H1 (cell line): ENCODE results near the gene MRTFB. TPM values are rescaled to one million over a fixed set of nuclear protein-coding genes. Genes with fewer than 3 reads are reported as not detected.

Experiments used
- CTCF ChIA-PET: fragments of 300-600 bp; sonication (Branson Sonifier 250); formaldehyde crosslinking; loops from one replicate; lab custom pipeline; 2021; ENCODE audit not compliant: partially characterized antibody; lab: Charles Lee
- POLR2A ChIA-PET: fragments of 300-600 bp; sonication (Branson Sonifier 250); formaldehyde crosslinking; loops from one replicate; lab custom pipeline; 2021; ENCODE audit warnings: inconsistent platforms; ENCODE audit not compliant: partially characterized antibody; lab: Charles Lee
- DNase-seq, 2 experiments: peaks; one replicate each; pipeline versions ENCODE4 v3.0.0 to v3.0.0-alpha.2; 2010 to 2022; ENCODE audit warnings: low spot score in 2 of 2, low read depth in 1 of 2, mixed read lengths in 1 of 2
- FAIRE-seq: peaks from 2 replicates; lab custom pipeline; 2011; peaks lifted over from hg19 to GRCh38; lab: Jason Lieb, UNC
- H2AFZ ChIP-seq: 2 replicates; pipeline ENCODE4 v1.8.1; 2012; ENCODE audit warnings: low read length, inconsistent platforms
- H2AK5ac ChIP-seq: 2 replicates; pipeline ENCODE4 v1.6.1; 2013; ENCODE audit warnings: low read depth, low read length
- H2BK120ac ChIP-seq: replicated peaks from 2 replicates; pipeline ENCODE3; 2013; ENCODE audit warnings: low read depth, low read length, inconsistent platforms
- H2BK12ac ChIP-seq: 2 replicates; pipeline ENCODE4 v1.6.1; 2013; ENCODE audit warnings: low read depth, low read length
- H2BK15ac ChIP-seq: 2 replicates; pipeline ENCODE4 v1.6.1; 2013; ENCODE audit warnings: low read length
- H2BK20ac ChIP-seq: 2 replicates; pipeline ENCODE4 v1.6.1; 2013; ENCODE audit warnings: low read length
- H2BK5ac ChIP-seq: 2 replicates; pipeline ENCODE4 v1.6.1; 2013; ENCODE audit warnings: low read depth, low read length
- H3K14ac ChIP-seq: 2 replicates; pipeline ENCODE4 v1.6.1; 2013; ENCODE audit warnings: inconsistent platforms; ENCODE audit not compliant: insufficient read length
- H3K18ac ChIP-seq: 2 replicates; pipeline ENCODE4 v1.6.1; 2013; ENCODE audit warnings: low read length; ENCODE audit errors: extremely low read depth
- H3K23ac ChIP-seq: 2 replicates; pipeline ENCODE4 v1.6.1; 2013; ENCODE audit warnings: inconsistent platforms; ENCODE audit not compliant: insufficient read length
- H3K23me2 ChIP-seq: 2 replicates; pipeline ENCODE4 v1.6.1; 2013; ENCODE audit warnings: low read depth, low read length
- H3K27ac ChIP-seq: 2 replicates; pipeline ENCODE4 v1.6.1; 2011; ENCODE audit warnings: low read depth, low read length, inconsistent platforms
- H3K27me3 ChIP-seq, 4 experiments: replicated peaks in 1 of 4; 1 replicate in 1 of 4; 2 replicates in 3 of 4; pipeline versions ENCODE4 v1.6.1 to v1.8.1; 2011 to 2013; ENCODE audit warnings: low read length in 3 of 4, mild to moderate bottlenecking in 3 of 4, inconsistent platforms in 2 of 4, mixed read lengths in 2 of 4, moderate library complexity in 1 of 4; ENCODE audit not compliant: control insufficient read depth in 3 of 4, insufficient read depth in 3 of 4; ENCODE audit errors: extremely low read depth in 1 of 4
- H3K36me3 ChIP-seq, 4 experiments: 2 replicates each; pipeline versions ENCODE4 v1.6.1 to v1.8.1; 2011 to 2013; ENCODE audit warnings: mild to moderate bottlenecking in 4 of 4, low read length in 3 of 4, moderate library complexity in 2 of 4, control low read depth in 1 of 4, inconsistent platforms in 1 of 4; ENCODE audit not compliant: insufficient read depth in 4 of 4, control insufficient read depth in 2 of 4
- H3K4ac ChIP-seq: replicated peaks from 2 replicates; pipeline ENCODE3; 2013; ENCODE audit warnings: low read length, low read depth, mixed read lengths, inconsistent platforms; ENCODE audit not compliant: insufficient read length
- H3K4me1 ChIP-seq, 4 experiments: replicated peaks in 1 of 4; 1 replicate in 1 of 4; 2 replicates in 3 of 4; pipeline versions ENCODE4 v1.6.1 to v1.8.1; 2011 to 2013; ENCODE audit warnings: low read length in 3 of 4, inconsistent platforms in 2 of 4, mixed read lengths in 1 of 4; ENCODE audit not compliant: insufficient read depth in 4 of 4, control insufficient read depth in 3 of 4
- H3K4me2 ChIP-seq, 2 experiments: 2 replicates each; pipeline versions ENCODE4 v1.6.1 to v1.8.1; 2011 to 2013; ENCODE audit warnings: low read depth in 2 of 2, low read length in 2 of 2, control low read depth in 1 of 2, inconsistent platforms in 1 of 2, mild to moderate bottlenecking in 1 of 2; ENCODE audit not compliant: insufficient read depth in 1 of 2
- H3K4me3 ChIP-seq, 4 experiments: fragments of 200-600, 300-600 bp in 1 of 4; sonication (generic), shearing (Covaris generic), sonication (Bioruptor Twin) in 1 of 4; 2 replicates each; pipeline versions ENCODE4 v1.5.1 to v1.8.1; 2011 to 2016; ENCODE audit warnings: low read length in 4 of 4, low read depth in 3 of 4, control low read depth in 2 of 4, inconsistent platforms in 2 of 4, mild to moderate bottlenecking in 2 of 4, mixed read lengths in 1 of 4, moderate library complexity in 1 of 4; ENCODE audit not compliant: insufficient read depth in 2 of 4; ENCODE audit errors: extremely low read depth in 1 of 4
- H3K56ac ChIP-seq: replicated peaks from 2 replicates; pipeline ENCODE3; 2013; ENCODE audit warnings: low read depth, mild to moderate bottlenecking, mixed read lengths, low read length, inconsistent platforms; ENCODE audit not compliant: insufficient read length
- H3K79me1 ChIP-seq: 2 replicates; pipeline ENCODE4 v1.6.1; 2013; ENCODE audit warnings: low read depth, low read length, control low read depth
- H3K79me2 ChIP-seq, 2 experiments: 2 replicates each; pipeline versions ENCODE4 v1.6.1 to v1.8.1; 2012 to 2013; ENCODE audit warnings: low read length in 2 of 2, mild to moderate bottlenecking in 2 of 2, inconsistent platforms in 1 of 2; ENCODE audit not compliant: insufficient read depth in 2 of 2, control insufficient read depth in 1 of 2
- H3K9ac ChIP-seq, 4 experiments: replicated peaks in 1 of 4; 1 replicate in 1 of 4; 2 replicates in 3 of 4; pipeline versions ENCODE4 v1.6.1 to v1.8.1; 2011 to 2013; ENCODE audit warnings: low read depth in 3 of 4, low read length in 3 of 4, control low read depth in 2 of 4, mild to moderate bottlenecking in 2 of 4, moderate library complexity in 2 of 4, inconsistent platforms in 1 of 4; ENCODE audit errors: extremely low read depth in 1 of 4
- H3K9me3 ChIP-seq, 2 experiments: 2 replicates each; pipeline versions ENCODE4 v1.6.1 to v1.8.1; 2012 to 2013; ENCODE audit warnings: mild to moderate bottlenecking in 2 of 2, moderate library complexity in 2 of 2, control low read depth in 1 of 2, inconsistent platforms in 1 of 2, low read depth in 1 of 2, low read length in 1 of 2, mixed read lengths in 1 of 2; ENCODE audit not compliant: insufficient read depth in 2 of 2
- H4K20me1 ChIP-seq, 2 experiments: replicated peaks in 1 of 2; 2 replicates each; pipeline versions ENCODE3 to v1.8.1; 2011 to 2013; ENCODE audit warnings: inconsistent platforms in 2 of 2, low read length in 2 of 2, mild to moderate bottlenecking in 1 of 2; ENCODE audit not compliant: insufficient read depth in 2 of 2, control insufficient read depth in 1 of 2
- H4K5ac ChIP-seq: 2 replicates; pipeline ENCODE4 v1.6.1; 2013; ENCODE audit warnings: low read length, low read depth, mixed read lengths, inconsistent platforms; ENCODE audit not compliant: insufficient read length
- H4K8ac ChIP-seq: 2 replicates; pipeline ENCODE4 v1.8.0; 2013; ENCODE audit warnings: mild to moderate bottlenecking, moderate library complexity, low read length, inconsistent platforms; ENCODE audit not compliant: insufficient read depth; ENCODE audit errors: extremely low read depth
- H4K91ac ChIP-seq: replicated peaks from 2 replicates; pipeline ENCODE3; 2013; ENCODE audit warnings: low read length, mixed read lengths, inconsistent platforms; ENCODE audit not compliant: insufficient read length
- KDM5A ChIP-seq: fragments of 200-600 bp; IDR thresholded peaks from 2 replicates; pipeline ENCODE4 v1.7.1; 2012; ENCODE audit warnings: mild to moderate bottlenecking, low read length, inconsistent platforms, mixed read lengths
- YY1 ChIP-seq: IDR thresholded peaks from 2 replicates; pipeline ENCODE4 v1.6.1; 2011; ENCODE audit warnings: low read depth, mild to moderate bottlenecking, low read length
- WGBS, 2 experiments: shearing (Covaris generic) in 1 of 2; methylation state at CpG; one replicate each; pipeline versions ENCODE4 v1.1.6 to v1.1.7; 2013 to 2015; ENCODE audit warnings: low lambda C conversion rate in 2 of 2, mixed read lengths in 2 of 2, inconsistent platforms in 1 of 2, low coverage in 1 of 2, missing lambda C conversion rate in 1 of 2; ENCODE audit not compliant: insufficient replicate concordance in 2 of 2, insufficient coverage in 1 of 2, insufficient read length in 1 of 2; ENCODE audit errors: extremely low coverage in 1 of 2, missing lambda C conversion rate in 1 of 2; 5-methylcytosine and 5-hydroxymethylcytosine counted together
- polyA plus RNA-seq, 7 experiments: library from polyadenylated mRNA; depleted of rRNA in 3 of 7; stranded (reverse) in 5 of 7; unstranded in 2 of 7; fragments of >200 nt in 5 of 7; fragments of 200-250 nt in 2 of 7; gene quantifications; 1 replicate in 5 of 7; 2 replicates in 1 of 7; 4 replicates in 1 of 7; pipeline versions ENCODE4 v1.2.1 to v1.2.3, GENCODE V29; 2011 to 2013; ENCODE audit warnings: missing spikeins in 2 of 7, mixed read lengths in 2 of 7
- total RNA-seq: library from RNA; stranded (reverse); fragmentation: NEBNext Ultra II Directional; extraction: Animal tissue kit (Norgen Biotek cat#: 25700); gene quantifications from 2 replicates; pipeline ENCODE4 v1.2.1, GENCODE V29; 2021

Gene MRTFB
- total and polyA plus RNA-seq, 2 of the 8 experiments (the other 6 are each of a cell fraction or from before 2014, with no cell fraction given), result 13.5 to 34.9 TPM

DNA sequence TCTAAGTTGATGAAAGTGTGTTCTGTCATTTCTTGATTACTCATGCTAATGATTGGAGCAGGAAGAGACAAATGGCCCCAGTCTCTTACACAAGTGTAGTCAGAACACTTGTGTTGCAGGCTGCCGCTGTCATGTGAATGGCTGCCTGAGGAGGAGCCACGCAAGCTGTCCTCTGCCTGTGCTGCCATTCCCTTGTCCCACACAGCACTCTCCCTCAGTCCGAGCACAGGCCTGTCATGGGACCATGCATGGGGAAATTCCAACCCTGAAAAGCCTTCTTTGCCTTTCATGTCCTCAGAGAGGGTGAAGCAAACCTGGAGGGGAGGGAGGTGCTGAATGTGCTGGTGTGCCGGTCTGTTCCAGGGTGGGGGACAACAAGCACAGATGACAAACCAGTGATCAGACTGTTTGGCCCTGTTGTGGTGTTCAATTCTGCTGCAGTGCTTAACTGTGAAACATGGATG lies 109.4 kb downstream of the MRTFB start:
- FAIRE-seq (no peak), DNase-seq (no peak)
- TF ChIP-seq KDM5A (no peak), YY1 (0 out of 2 replicates have a peak, but pooled peaks have one; percentile 25)
- H4K20me1 ChIP-seq, result peaks cover 0 to 4% of the 10 kb centered on the region in 2 experiments
- POLR2A ChIA-PET, result no interaction called here
- H2AK5ac ChIP-seq, result no peak overlapping the region
- H4K8ac ChIP-seq, result no peak overlapping the region
- no peak overlapping the region for H3K4me2 ChIP-seq
- no peak overlapping the region for H3K4me3 ChIP-seq
- WGBS, 2 experiments, result 92% methylated on average over 4 of the region's 4 CpGs; no CpG with 5 or more reads in 1 of the 2 experiments
- no peak overlapping the region for H2AFZ ChIP-seq
- no peaks in the 10 kb centered on the region for H3K27me3 ChIP-seq
- H3K79me2 ChIP-seq, result no peaks in the 10 kb centered on the region
- H2BK5ac ChIP-seq, result no peak overlapping the region
- no peak overlapping the region for H3K23ac ChIP-seq
- H3K9me3 ChIP-seq, result no peaks in the 10 kb centered on the region
- H3K79me1 ChIP-seq, result no peaks in the 10 kb centered on the region; the same call in 1 of the 2 replicates
- no peaks in the 10 kb centered on the region for H3K23me2 ChIP-seq
- H2BK120ac ChIP-seq, result no peak overlapping the region
- H3K4ac ChIP-seq, result no peak overlapping the region
- no peak overlapping the region for H3K18ac ChIP-seq
- H3K4me1 ChIP-seq, result 0 out of 7 replicates have a peak, but pooled peaks cover 0 to 3% (median 0%) of the 10 kb centered on the region in 4 experiments
- no peak overlapping the region for H2BK15ac ChIP-seq
- H2BK12ac ChIP-seq, result 0 out of 2 replicates have a peak overlapping the region, but pooled peaks have one; percentile 11
- no peak overlapping the region for H4K91ac ChIP-seq
- no peaks in the 10 kb centered on the region for H3K36me3 ChIP-seq
- no peak overlapping the region for H3K14ac ChIP-seq
- H2BK20ac ChIP-seq, result no peak overlapping the region
- CTCF ChIA-PET, result no interaction called here
- no peak overlapping the region for H3K9ac ChIP-seq
- H3K27ac ChIP-seq, result no peak overlapping the region
- H4K5ac ChIP-seq, result no peak overlapping the region
- no peak overlapping the region for H3K56ac ChIP-seq
